GM23338 (cell line): ENCODE measurements around the gene HLA-DPB1. TPM values are rescaled to one million over a fixed set of nuclear protein-coding genes. Genes with fewer than 3 reads are reported as not detected.

Experiments
- ATAC-seq: fragments of 200-7000 bp; cut with Tn5 transposase; 3 replicates; pipeline ENCODE4 v1.9.1; 2020
- DNase-seq: peaks from one replicate; pipeline ENCODE4 v3.0.0-alpha.2; 2015; ENCODE audit warnings: low spot score
- H2AFZ ChIP-seq: fragments of 200-600 bp; sonication (generic); 2 replicates; pipeline ENCODE4 v1.8.0; 2016; ENCODE audit warnings: antibody characterized with exemption, mild to moderate bottlenecking, moderate library complexity
- H3F3A ChIP-seq: fragments of 200-600 bp; sonication (generic); replicated peaks from 2 replicates; pipeline ENCODE4 v1.8.0; 2017; ENCODE audit warnings: antibody characterized with exemption, mixed run types, low read depth
- H3K27ac ChIP-seq: fragments of 200-600 bp; sonication (generic); 2 replicates; pipeline ENCODE4 v1.6.1; 2016; ENCODE audit warnings: low read depth
- H3K27me3 ChIP-seq: fragments of 200-600 bp; sonication (generic); 2 replicates; pipeline ENCODE4 v1.8.0; 2016; ENCODE audit warnings: mild to moderate bottlenecking, mixed run types, moderate library complexity; ENCODE audit not compliant: insufficient read depth
- H3K36me3 ChIP-seq: fragments of 200-600 bp; sonication (generic); 2 replicates; pipeline ENCODE4 v1.8.0; 2016; ENCODE audit warnings: mild to moderate bottlenecking; ENCODE audit not compliant: insufficient read depth
- H3K4me1 ChIP-seq: fragments of 200-600 bp; sonication (generic); 2 replicates; pipeline ENCODE4 v1.8.0; 2016; ENCODE audit warnings: mild to moderate bottlenecking, moderate library complexity; ENCODE audit not compliant: insufficient read depth
- H3K4me2 ChIP-seq: fragments of 200-600 bp; sonication (generic); 2 replicates; pipeline ENCODE4 v1.7.1; 2017; ENCODE audit warnings: mixed run types
- H3K4me3 ChIP-seq: fragments of 200-600 bp; sonication (generic); 2 replicates; pipeline ENCODE4 v1.6.1; 2016; ENCODE audit warnings: mixed run types
- H3K79me2 ChIP-seq: fragments of 200-600 bp; sonication (generic); replicated peaks from 2 replicates; pipeline ENCODE4 v1.8.0; 2017; ENCODE audit warnings: mild to moderate bottlenecking; ENCODE audit not compliant: insufficient read depth
- H3K9me2 ChIP-seq: fragments of 200-600 bp; sonication (generic); 2 replicates; pipeline ENCODE4 v1.8.0; 2017; ENCODE audit not compliant: insufficient read depth
- H4K20me1 ChIP-seq: fragments of 200-600 bp; sonication (generic); replicated peaks from 2 replicates; pipeline ENCODE4 v1.8.0; 2017; ENCODE audit warnings: mild to moderate bottlenecking; ENCODE audit not compliant: insufficient read depth
- H3K27ac Mint-ChIP-seq: 2 replicates; pipeline ENCODE4 v1.8.0; 2020; ENCODE audit warnings: inconsistent platforms, mild to moderate bottlenecking, moderate library complexity, mixed read lengths
- H3K27me3 Mint-ChIP-seq: 3 replicates; pipeline ENCODE4 v1.8.0; 2022; ENCODE audit warnings: low read depth, mild to moderate bottlenecking, moderate library complexity, mixed read lengths, inconsistent platforms; ENCODE audit not compliant: insufficient read depth, poor library complexity
- H3K36me3 Mint-ChIP-seq: 3 replicates; pipeline ENCODE4 v1.8.0; 2021; ENCODE audit warnings: low read depth, mild to moderate bottlenecking, inconsistent platforms, moderate library complexity, mixed read lengths
- H3K4me1 Mint-ChIP-seq: 3 replicates; pipeline ENCODE4 v1.8.0; 2020; ENCODE audit warnings: mild to moderate bottlenecking, inconsistent platforms, mixed read lengths
- H3K4me3 Mint-ChIP-seq: 3 replicates; pipeline ENCODE4 v1.8.0; 2021; ENCODE audit warnings: moderate library complexity, mild to moderate bottlenecking, inconsistent platforms, mixed read lengths
- H3K9me3 Mint-ChIP-seq: 3 replicates; pipeline ENCODE4 v1.8.0; 2020; ENCODE audit warnings: moderate library complexity, mild to moderate bottlenecking, inconsistent platforms, mixed read lengths
- CREB1 ChIP-seq: fragments of 250-450 bp; sonication (Bioruptor Pico); IDR thresholded peaks from 2 replicates; pipeline ENCODE4 v1.5.0; 2020; ENCODE audit warnings: low read depth, mild to moderate bottlenecking, moderate library complexity
- CTCF ChIP-seq, 2 experiments: fragments of 200-600 bp in 1 of 2; sonication (generic) in 1 of 2; conservative IDR thresholded peaks; 2 replicates each; pipeline versions ENCODE4 v1.5.1 to v1.6.1; 2016 to 2017; ENCODE audit warnings: antibody characterized with exemption in 2 of 2, low read depth in 2 of 2, mild to moderate bottlenecking in 2 of 2, moderate library complexity in 1 of 2
- EZH2 ChIP-seq: fragments of 200-600 bp; sonication (generic); IDR thresholded peaks from one replicate; pipeline ENCODE4 v1.8.0; 2017; ENCODE audit warnings: antibody characterized with exemption, mild to moderate bottlenecking, low read depth; ENCODE audit not compliant: unreplicated experiment
- EZH2phosphoT487 ChIP-seq: fragments of 200-600 bp; sonication (generic); IDR thresholded peaks from one replicate; pipeline ENCODE4 v1.8.1; 2018; ENCODE audit warnings: antibody characterized with exemption; ENCODE audit not compliant: unreplicated experiment
- JUNB ChIP-seq: IDR thresholded peaks from one replicate; pipeline ENCODE4 v1.6.1; 2016; ENCODE audit warnings: antibody characterized with exemption; ENCODE audit not compliant: unreplicated experiment
- NANOG ChIP-seq: IDR thresholded peaks from 2 replicates; pipeline ENCODE4 v1.6.1; 2016; ENCODE audit warnings: antibody characterized with exemption, borderline replicate concordance
- POLR2AphosphoS5 ChIP-seq: IDR thresholded peaks from 2 replicates; pipeline ENCODE4 v1.6.1; 2016; ENCODE audit warnings: antibody characterized with exemption, low read depth
- STAT1 ChIP-seq: IDR thresholded peaks from one replicate; pipeline ENCODE4 v1.6.1; 2016; ENCODE audit warnings: antibody characterized with exemption; ENCODE audit not compliant: unreplicated experiment
- ZNF114 ChIP-seq: fragments of 250-450 bp; sonication (Bioruptor Pico); IDR thresholded peaks from 2 replicates; pipeline ENCODE4 v1.5.0; 2020; ENCODE audit warnings: mild to moderate bottlenecking, moderate library complexity
- ZNF331 ChIP-seq: fragments of 250-450 bp; sonication (Bioruptor Pico); IDR thresholded peaks from 2 replicates; pipeline ENCODE4 v1.5.0; 2020; ENCODE audit warnings: low read depth, mild to moderate bottlenecking, moderate library complexity
- polyA plus RNA-seq: library from polyadenylated mRNA; unstranded; fragments of >200 nt; fragmentation: Nextera tagmentation; extraction: Ambion mirVana; gene quantifications from 2 replicates; pipeline ENCODE4 v1.2.1, GENCODE V29; 2016
- total RNA-seq: library from RNA; depleted of rRNA; stranded (reverse); fragments of >200 nt; shearing (Covaris generic); gene quantifications from 2 replicates; pipeline ENCODE4 v1.2.3, GENCODE V29; 2014
- TF ChIP-seq, protein P1 (sequence below): IDR thresholded peaks from 2 replicates; pipeline ENCODE4 v1.6.1; 2016; ENCODE audit warnings: antibody characterized with exemption
- TF ChIP-seq, protein P2 (sequence below): fragments of 250-450 bp; sonication (Bioruptor Pico); IDR thresholded peaks from 2 replicates; pipeline ENCODE4 v1.5.0; 2020; ENCODE audit warnings: mild to moderate bottlenecking, moderate library complexity
- TF ChIP-seq, protein P3 (sequence below): IDR thresholded peaks from one replicate; pipeline ENCODE4 v1.6.1; 2018; ENCODE audit warnings: antibody characterized with exemption; ENCODE audit not compliant: unreplicated experiment

The HLA-DPB1 gene
- total and polyA plus RNA-seq, 2 experiments from 2014 or later, result 22.0 to 37.6 TPM

GRCh38 chr6:33036535-33036934, 39.3 kb upstream of the HLA-DPB1 start:
- DNase-seq (no peak), ATAC-seq (no peak)
- no peaks in the 10 kb centered on the region; the same call in 2 of the 3 replicates for H3K9me3 Mint-ChIP-seq
- H3K4me3 Mint-ChIP-seq, result no peak overlapping the region
- Histone ChIP-seq H3K4me1 (no peaks in the 10 kb centered on the region), H3K4me2 (no peak overlapping the region), H3K79me2 (no peaks in the 10 kb centered on the region), H2AFZ (no peak overlapping the region), H4K20me1 (no peaks in the 10 kb centered on the region), H3K36me3 (no peaks in the 10 kb centered on the region), H3K4me3 (no peak overlapping the region), H3K9me2 (no peaks in the 10 kb centered on the region), H3F3A (no peaks in the 10 kb centered on the region), H3K27me3 (no peaks in the 10 kb centered on the region), H3K27ac (no peak overlapping the region)
- TF ChIP-seq, protein P1, sequence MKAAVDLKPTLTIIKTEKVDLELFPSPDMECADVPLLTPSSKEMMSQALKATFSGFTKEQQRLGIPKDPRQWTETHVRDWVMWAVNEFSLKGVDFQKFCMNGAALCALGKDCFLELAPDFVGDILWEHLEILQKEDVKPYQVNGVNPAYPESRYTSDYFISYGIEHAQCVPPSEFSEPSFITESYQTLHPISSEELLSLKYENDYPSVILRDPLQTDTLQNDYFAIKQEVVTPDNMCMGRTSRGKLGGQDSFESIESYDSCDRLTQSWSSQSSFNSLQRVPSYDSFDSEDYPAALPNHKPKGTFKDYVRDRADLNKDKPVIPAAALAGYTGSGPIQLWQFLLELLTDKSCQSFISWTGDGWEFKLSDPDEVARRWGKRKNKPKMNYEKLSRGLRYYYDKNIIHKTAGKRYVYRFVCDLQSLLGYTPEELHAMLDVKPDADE, result no peak
- TF ChIP-seq JUNB, result no peak
- TF ChIP-seq NANOG, result no peak
- TF ChIP-seq CREB1 (CRISPR knock-in tag), result no peak
- TF ChIP-seq CTCF (conservative IDR thresholded peaks at IDR 0.05; ENCODE audit: low read depth in 2 of 2), result no peak
- no peak for TF ChIP-seq ZNF331 (CRISPR knock-in tag)
- no peak for TF ChIP-seq ZNF114
- no peak for TF ChIP-seq EZH2phosphoT487
- TF ChIP-seq POLR2AphosphoS5, result no peak
- TF ChIP-seq, protein P2, sequence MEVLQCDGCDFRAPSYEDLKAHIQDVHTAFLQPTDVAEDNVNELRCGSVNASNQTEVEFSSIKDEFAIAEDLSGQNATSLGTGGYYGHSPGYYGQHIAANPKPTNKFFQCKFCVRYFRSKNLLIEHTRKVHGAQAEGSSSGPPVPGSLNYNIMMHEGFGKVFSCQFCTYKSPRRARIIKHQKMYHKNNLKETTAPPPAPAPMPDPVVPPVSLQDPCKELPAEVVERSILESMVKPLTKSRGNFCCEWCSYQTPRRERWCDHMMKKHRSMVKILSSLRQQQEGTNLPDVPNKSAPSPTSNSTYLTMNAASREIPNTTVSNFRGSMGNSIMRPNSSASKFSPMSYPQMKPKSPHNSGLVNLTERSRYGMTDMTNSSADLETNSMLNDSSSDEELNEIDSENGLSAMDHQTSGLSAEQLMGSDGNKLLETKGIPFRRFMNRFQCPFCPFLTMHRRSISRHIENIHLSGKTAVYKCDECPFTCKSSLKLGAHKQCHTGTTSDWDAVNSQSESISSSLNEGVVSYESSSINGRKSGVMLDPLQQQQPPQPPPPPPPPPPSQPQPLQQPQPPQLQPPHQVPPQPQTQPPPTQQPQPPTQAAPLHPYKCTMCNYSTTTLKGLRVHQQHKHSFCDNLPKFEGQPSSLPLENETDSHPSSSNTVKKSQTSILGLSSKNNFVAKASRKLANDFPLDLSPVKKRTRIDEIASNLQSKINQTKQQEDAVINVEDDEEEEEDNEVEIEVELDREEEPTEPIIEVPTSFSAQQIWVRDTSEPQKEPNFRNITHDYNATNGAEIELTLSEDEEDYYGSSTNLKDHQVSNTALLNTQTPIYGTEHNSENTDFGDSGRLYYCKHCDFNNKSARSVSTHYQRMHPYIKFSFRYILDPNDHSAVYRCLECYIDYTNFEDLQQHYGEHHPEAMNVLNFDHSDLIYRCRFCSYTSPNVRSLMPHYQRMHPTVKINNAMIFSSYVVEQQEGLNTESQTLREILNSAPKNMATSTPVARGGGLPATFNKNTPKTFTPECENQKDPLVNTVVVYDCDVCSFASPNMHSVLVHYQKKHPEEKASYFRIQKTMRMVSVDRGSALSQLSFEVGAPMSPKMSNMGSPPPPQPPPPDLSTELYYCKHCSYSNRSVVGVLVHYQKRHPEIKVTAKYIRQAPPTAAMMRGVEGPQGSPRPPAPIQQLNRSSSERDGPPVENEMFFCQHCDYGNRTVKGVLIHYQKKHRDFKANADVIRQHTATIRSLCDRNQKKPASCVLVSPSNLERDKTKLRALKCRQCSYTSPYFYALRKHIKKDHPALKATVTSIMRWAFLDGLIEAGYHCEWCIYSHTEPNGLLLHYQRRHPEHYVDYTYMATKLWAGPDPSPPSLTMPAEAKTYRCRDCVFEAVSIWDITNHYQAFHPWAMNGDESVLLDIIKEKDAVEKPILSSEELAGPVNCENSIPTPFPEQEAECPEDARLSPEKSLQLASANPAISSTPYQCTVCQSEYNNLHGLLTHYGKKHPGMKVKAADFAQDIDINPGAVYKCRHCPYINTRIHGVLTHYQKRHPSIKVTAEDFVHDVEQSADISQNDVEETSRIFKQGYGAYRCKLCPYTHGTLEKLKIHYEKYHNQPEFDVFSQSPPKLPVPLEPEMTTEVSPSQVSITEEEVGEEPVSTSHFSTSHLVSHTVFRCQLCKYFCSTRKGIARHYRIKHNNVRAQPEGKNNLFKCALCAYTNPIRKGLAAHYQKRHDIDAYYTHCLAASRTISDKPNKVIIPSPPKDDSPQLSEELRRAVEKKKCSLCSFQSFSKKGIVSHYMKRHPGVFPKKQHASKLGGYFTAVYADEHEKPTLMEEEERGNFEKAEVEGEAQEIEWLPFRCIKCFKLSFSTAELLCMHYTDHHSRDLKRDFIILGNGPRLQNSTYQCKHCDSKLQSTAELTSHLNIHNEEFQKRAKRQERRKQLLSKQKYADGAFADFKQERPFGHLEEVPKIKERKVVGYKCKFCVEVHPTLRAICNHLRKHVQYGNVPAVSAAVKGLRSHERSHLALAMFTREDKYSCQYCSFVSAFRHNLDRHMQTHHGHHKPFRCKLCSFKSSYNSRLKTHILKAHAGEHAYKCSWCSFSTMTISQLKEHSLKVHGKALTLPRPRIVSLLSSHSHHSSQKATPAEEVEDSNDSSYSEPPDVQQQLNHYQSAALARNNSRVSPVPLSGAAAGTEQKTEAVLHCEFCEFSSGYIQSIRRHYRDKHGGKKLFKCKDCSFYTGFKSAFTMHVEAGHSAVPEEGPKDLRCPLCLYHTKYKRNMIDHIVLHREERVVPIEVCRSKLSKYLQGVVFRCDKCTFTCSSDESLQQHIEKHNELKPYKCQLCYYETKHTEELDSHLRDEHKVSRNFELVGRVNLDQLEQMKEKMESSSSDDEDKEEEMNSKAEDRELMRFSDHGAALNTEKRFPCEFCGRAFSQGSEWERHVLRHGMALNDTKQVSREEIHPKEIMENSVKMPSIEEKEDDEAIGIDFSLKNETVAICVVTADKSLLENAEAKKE (CRISPR knock-in tag), result no peak
- no peak for TF ChIP-seq EZH2
- TF ChIP-seq STAT1, result no peak
- TF ChIP-seq, protein P3, sequence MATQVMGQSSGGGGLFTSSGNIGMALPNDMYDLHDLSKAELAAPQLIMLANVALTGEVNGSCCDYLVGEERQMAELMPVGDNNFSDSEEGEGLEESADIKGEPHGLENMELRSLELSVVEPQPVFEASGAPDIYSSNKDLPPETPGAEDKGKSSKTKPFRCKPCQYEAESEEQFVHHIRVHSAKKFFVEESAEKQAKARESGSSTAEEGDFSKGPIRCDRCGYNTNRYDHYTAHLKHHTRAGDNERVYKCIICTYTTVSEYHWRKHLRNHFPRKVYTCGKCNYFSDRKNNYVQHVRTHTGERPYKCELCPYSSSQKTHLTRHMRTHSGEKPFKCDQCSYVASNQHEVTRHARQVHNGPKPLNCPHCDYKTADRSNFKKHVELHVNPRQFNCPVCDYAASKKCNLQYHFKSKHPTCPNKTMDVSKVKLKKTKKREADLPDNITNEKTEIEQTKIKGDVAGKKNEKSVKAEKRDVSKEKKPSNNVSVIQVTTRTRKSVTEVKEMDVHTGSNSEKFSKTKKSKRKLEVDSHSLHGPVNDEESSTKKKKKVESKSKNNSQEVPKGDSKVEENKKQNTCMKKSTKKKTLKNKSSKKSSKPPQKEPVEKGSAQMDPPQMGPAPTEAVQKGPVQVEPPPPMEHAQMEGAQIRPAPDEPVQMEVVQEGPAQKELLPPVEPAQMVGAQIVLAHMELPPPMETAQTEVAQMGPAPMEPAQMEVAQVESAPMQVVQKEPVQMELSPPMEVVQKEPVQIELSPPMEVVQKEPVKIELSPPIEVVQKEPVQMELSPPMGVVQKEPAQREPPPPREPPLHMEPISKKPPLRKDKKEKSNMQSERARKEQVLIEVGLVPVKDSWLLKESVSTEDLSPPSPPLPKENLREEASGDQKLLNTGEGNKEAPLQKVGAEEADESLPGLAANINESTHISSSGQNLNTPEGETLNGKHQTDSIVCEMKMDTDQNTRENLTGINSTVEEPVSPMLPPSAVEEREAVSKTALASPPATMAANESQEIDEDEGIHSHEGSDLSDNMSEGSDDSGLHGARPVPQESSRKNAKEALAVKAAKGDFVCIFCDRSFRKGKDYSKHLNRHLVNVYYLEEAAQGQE, result no peak
- H3K27me3 Mint-ChIP-seq, result peaks cover 4% of the 10 kb centered on the region
- no peaks in the 10 kb centered on the region for H3K36me3 Mint-ChIP-seq
- H3K27ac Mint-ChIP-seq, result no peak overlapping the region
- peaks cover 2% of the 10 kb centered on the region; the same call in 2 of the 3 replicates for H3K4me1 Mint-ChIP-seq
